ENCODE data around the gene ANKRD24. TPM values are rescaled to one million over a fixed set of nuclear protein-coding genes. Genes with fewer than 3 reads are reported as not detected.
A peak's percentile ranks its signal among the peaks of the same experiment; 100 is the strongest.

Gene ANKRD24
- total and polyA plus RNA-seq, 2 of the 13 experiments (the other 11 are each of a cell fraction or from before 2014, with no cell fraction given), result 0.13 to 0.24 TPM

DNA sequence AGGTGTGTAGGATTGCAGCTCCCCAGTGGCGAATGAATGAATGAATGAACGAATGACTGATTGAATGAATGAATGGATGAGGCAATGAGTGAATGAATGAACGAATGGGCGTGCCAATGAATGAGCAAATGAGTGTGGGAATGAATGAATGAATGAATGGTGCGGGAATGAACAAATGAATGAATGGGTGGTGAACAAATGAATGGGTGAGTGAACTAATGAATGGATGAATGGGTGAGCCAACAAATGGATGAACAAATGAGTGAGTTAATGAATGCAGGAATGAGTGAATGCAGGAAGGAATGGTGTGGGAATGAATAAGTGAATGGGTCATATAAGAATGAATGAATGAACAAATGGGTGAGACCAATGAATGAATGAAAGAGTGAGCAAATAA is 14.7 kb downstream of the ANKRD24 start:
- no peak overlapping the region for H3K4me2 ChIP-seq (ENCODE audit: low read depth, low read length)
- BruUV-seq (replicated peaks), result no TSS peak
- no peak overlapping the region for H2AFZ ChIP-seq (ENCODE audit: low read length)
- POLR2A ChIA-PET, result no interaction called here
- TF ChIP-seq ZNF24 (IDR thresholded peaks at IDR 0.05) (peak; percentile 19; the same call in 1 of the 2 replicates), JUN (CRISPR knock-in tag; IDR thresholded peaks at IDR 0.05) (no peak)
- H3K27me3 ChIP-seq (ENCODE audit: control insufficient read depth in 1 of 2, insufficient read depth in 2 of 2, low read length in 2 of 2), result peaks cover 4 to 45% of the 10 kb centered on the region in 2 experiments; a peak in 4 of 5 replicates
- no peak overlapping the region for H3K27ac ChIP-seq (ENCODE audit: extremely low read length, insufficient read depth, low read length)
- 20% methylated on average over 5 of the region's 5 CpGs for WGBS (ENCODE audit: low lambda C conversion rate)
- H3K4me3 ChIP-seq (replicated peaks in 1 of 3; ENCODE audit: insufficient read depth in 1 of 3, low read depth in 2 of 3, low read length in 3 of 3), result no peak overlapping the region
- CTCF ChIA-PET (ENCODE audit: low intra/inter-chr PET ratio, low total read pairs), result no interaction called here
- DNase-seq (ENCODE audit: low spot score) (no peak), ATAC-seq (no peak), FAIRE-seq (no peak)
- H3K79me2 ChIP-seq (ENCODE audit: insufficient read depth, low read length), result no peaks in the 10 kb centered on the region
- no peak overlapping the region for H3K9ac ChIP-seq (ENCODE audit: insufficient read depth, low read depth, low read length)
- H3K36me3 ChIP-seq (replicated peaks in 1 of 2; ENCODE audit: control insufficient read depth in 1 of 2, insufficient read depth in 2 of 2, low read length in 2 of 2), result no peaks in the 10 kb centered on the region
- intact Hi-C loops (cut with micrococcal nuclease; ENCODE audit: unreplicated experiment), result no loop called here
- in situ Hi-C loops (cut with HindIII; ENCODE audit: extremely low pct_ligation_motif_present, low pct_unique_long_range_greater_than_20kb), result no loop called here
- H3K9me3 ChIP-seq (ENCODE audit: low read length), result no peaks in the 10 kb centered on the region
- no peaks in the 10 kb centered on the region for H4K20me1 ChIP-seq (ENCODE audit: insufficient read depth, low read length)
- H3K4me1 ChIP-seq (ENCODE audit: insufficient read depth, low read length), result peaks cover 26% of the 10 kb centered on the region

DNA sequence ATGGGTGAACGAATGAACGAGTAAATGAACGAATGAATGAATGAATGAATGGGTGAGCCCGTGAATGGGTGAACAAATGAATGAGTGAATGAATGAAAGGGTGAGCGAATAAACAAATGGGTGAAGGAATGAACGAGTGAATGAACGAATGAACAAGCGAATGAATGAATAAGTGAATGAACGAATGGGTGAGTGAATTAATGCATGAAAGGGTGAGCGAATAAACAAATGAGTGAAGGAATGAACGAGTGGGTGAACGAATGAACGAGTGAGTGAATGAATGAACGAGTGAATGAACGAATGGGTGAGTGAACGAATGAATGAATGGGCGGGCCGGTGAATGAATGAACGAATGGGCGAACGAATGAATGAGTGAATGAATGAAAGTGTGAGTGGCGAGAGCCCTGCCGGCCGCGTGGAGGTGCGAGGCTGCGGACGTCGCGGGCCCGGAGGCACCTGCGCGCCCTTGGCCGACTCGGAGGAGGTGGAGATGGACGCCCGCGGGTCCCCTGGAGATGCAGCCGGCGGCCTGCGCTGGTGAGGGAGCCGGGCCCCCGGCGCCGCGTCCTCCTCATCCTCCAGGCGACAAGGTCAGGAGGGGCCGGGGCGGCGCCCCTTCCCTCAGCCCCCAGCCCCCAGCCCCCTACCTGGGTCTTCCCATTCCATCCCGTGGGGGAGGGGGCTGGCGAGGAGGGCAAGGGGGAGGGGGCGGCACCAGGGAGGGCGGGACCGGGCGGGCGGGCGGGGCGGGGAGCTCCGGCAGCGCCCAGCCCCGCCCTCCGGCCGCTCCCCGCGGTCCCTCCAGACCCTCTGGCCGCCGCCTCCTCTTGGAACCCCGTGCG is 15.4 kb downstream of the ANKRD24 start:
- BruUV-seq (replicated peaks), result no TSS peak
- intact Hi-C loops (cut with micrococcal nuclease; ENCODE audit: unreplicated experiment), result no loop called here

More for the DNA sequence above, 15.4 kb downstream of the ANKRD24 start:
- DNase-seq (ENCODE audit: low spot score), result no peak
- in situ Hi-C loops (cut with HindIII; ENCODE audit: extremely low pct_ligation_motif_present, low pct_unique_long_range_greater_than_20kb), result no loop called here
- peaks cover 7 to 48% of the 10 kb centered on the region in 2 experiments; a peak in 4 of 5 replicates for H3K27me3 ChIP-seq (ENCODE audit: control insufficient read depth in 1 of 2, insufficient read depth in 2 of 2, low read length in 2 of 2)
- ChIA-PET CTCF (ENCODE audit: low intra/inter-chr PET ratio, low total read pairs) (no interaction called here), POLR2A (no interaction called here)
- no peak for FAIRE-seq
- TF ChIP-seq, protein P1, sequence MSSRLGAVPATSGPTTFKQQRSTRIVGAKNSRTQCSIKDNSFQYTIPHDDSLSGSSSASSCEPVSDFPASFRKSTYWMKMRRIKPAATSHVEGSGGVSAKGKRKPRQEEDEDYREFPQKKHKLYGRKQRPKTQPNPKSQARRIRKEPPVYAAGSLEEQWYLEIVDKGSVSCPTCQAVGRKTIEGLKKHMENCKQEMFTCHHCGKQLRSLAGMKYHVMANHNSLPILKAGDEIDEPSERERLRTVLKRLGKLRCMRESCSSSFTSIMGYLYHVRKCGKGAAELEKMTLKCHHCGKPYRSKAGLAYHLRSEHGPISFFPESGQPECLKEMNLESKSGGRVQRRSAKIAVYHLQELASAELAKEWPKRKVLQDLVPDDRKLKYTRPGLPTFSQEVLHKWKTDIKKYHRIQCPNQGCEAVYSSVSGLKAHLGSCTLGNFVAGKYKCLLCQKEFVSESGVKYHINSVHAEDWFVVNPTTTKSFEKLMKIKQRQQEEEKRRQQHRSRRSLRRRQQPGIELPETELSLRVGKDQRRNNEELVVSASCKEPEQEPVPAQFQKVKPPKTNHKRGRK (CRISPR knock-in tag; IDR thresholded peaks at IDR 0.05), result peak; percentile 70; the same call in 1 of the 2 replicates
- TF ChIP-seq ZNF24 (IDR thresholded peaks at IDR 0.05) (peak; percentile 97), ZNF766 (CRISPR knock-in tag; IDR thresholded peaks at IDR 0.05; ENCODE audit: borderline replicate concordance) (no peak), CEBPG (CRISPR knock-in tag; IDR thresholded peaks at IDR 0.05) (no peak), EZH2 (conservative IDR thresholded peaks at IDR 0.05; ENCODE audit: low read depth, low read length) (0 out of 2 replicates have a peak, but pooled peaks have one; percentile 46)
- H3K4me3 ChIP-seq (replicated peaks in 1 of 3; ENCODE audit: insufficient read depth in 1 of 3, low read depth in 2 of 3, low read length in 3 of 3), result no peak overlapping the region
- H3K79me2 ChIP-seq (ENCODE audit: insufficient read depth, low read length), result no peaks in the 10 kb centered on the region
- no peak overlapping the region for H3K27ac ChIP-seq (ENCODE audit: extremely low read length, insufficient read depth, low read length)
- 24% methylated on average over 31 of the region's 70 CpGs for WGBS (ENCODE audit: low lambda C conversion rate)
- no peak overlapping the region for H3K9ac ChIP-seq (ENCODE audit: insufficient read depth, low read depth, low read length)
- no peaks in the 10 kb centered on the region for H4K20me1 ChIP-seq (ENCODE audit: insufficient read depth, low read length)
- peaks cover 26% of the 10 kb centered on the region for H3K4me1 ChIP-seq (ENCODE audit: insufficient read depth, low read length)
- 0 out of 2 replicates have a peak overlapping the region, but pooled peaks have one; percentile 11 for H3K4me2 ChIP-seq (ENCODE audit: low read depth, low read length)
- no peaks in the 10 kb centered on the region for H3K36me3 ChIP-seq (replicated peaks in 1 of 2; ENCODE audit: control insufficient read depth in 1 of 2, insufficient read depth in 2 of 2, low read length in 2 of 2)
- H3K9me3 ChIP-seq (ENCODE audit: low read length), result no peaks in the 10 kb centered on the region
- H2AFZ ChIP-seq (ENCODE audit: low read length), result no peak overlapping the region
- no peak for ATAC-seq
